Panc1 (cell line): ENCODE data around the gene PTTG1. TPM values are rescaled to one million over a fixed set of nuclear protein-coding genes. Genes with fewer than 3 reads are reported as not detected.

ENCODE experiments used
- ATAC-seq: fragments of 200-7000 bp; cut with Tn5 transposase; 2 replicates; pipeline ENCODE4 v1.9.1; 2020; ENCODE audit warnings: mild to moderate bottlenecking, moderate library complexity
- BruUV-seq: library from RNA; stranded (reverse); fragments of 400-500 nt; replicated peaks from 2 replicates; lab custom pipeline; 2021; lab: Mats Ljungman, UMichigan
- CTCF ChIA-PET: fragments of 300-600 bp; sonication (Branson Sonifier 250); formaldehyde crosslinking; loops from one replicate; lab custom pipeline; 2022; ENCODE audit warnings: antibody characterized with exemption; lab: Charles Lee
- POLR2A ChIA-PET: fragments of 300-600 bp; sonication (Branson Sonifier 250); formaldehyde crosslinking; loops from one replicate; lab custom pipeline; 2022; ENCODE audit warnings: antibody characterized with exemption; lab: Charles Lee
- DNase-seq: peaks from one replicate; pipeline ENCODE4 v3.0.0-alpha.2; 2010; ENCODE audit warnings: low read depth, low spot score
- H3K27ac ChIP-seq: 2 replicates; pipeline ENCODE4 v1.5.1; 2011; ENCODE audit warnings: mild to moderate bottlenecking, low read length, inconsistent platforms
- H3K27me3 ChIP-seq: fragments of 200-500 bp; sonication (Bioruptor generic); 2 replicates; pipeline ENCODE4 v1.6.0; 2014; ENCODE audit warnings: low read length, inconsistent platforms; ENCODE audit not compliant: control insufficient read depth, insufficient read depth
- H3K36me3 ChIP-seq: fragments of 200-500 bp; sonication (Bioruptor generic); 2 replicates; pipeline ENCODE4 v1.5.1; 2014; ENCODE audit warnings: inconsistent platforms, mild to moderate bottlenecking, low read length, moderate library complexity; ENCODE audit not compliant: control insufficient read depth, insufficient read depth
- H3K4me1 ChIP-seq: 2 replicates; pipeline ENCODE4 v1.5.1; 2011; ENCODE audit warnings: inconsistent platforms, mild to moderate bottlenecking, low read length, moderate library complexity; ENCODE audit not compliant: control insufficient read depth, insufficient read depth
- H3K4me3 ChIP-seq, 2 experiments: 2 replicates each; pipeline ENCODE4 v1.5.1; 2011 to 2012; ENCODE audit warnings: low read depth in 2 of 2, low read length in 2 of 2, mild to moderate bottlenecking in 2 of 2, inconsistent platforms in 1 of 2, moderate library complexity in 1 of 2
- H3K9me3 ChIP-seq: fragments of 200-500 bp; sonication (Bioruptor generic); 2 replicates; pipeline ENCODE4 v1.5.1; 2014; ENCODE audit warnings: low read depth, mild to moderate bottlenecking, inconsistent platforms, low read length, moderate library complexity; ENCODE audit not compliant: control insufficient read depth, insufficient read depth
- POLR2AphosphoS5 ChIP-seq: IDR thresholded peaks from 2 replicates; pipeline ENCODE4 v1.6.1; 2012; ENCODE audit warnings: mild to moderate bottlenecking, low read depth, low read length, moderate library complexity
- SIN3A ChIP-seq: IDR thresholded peaks from 2 replicates; pipeline ENCODE4 v1.6.1; 2012; ENCODE audit warnings: low read depth, mild to moderate bottlenecking, low read length, moderate library complexity, borderline replicate concordance; ENCODE audit not compliant: insufficient read depth
- TCF7L2 ChIP-seq: IDR thresholded peaks from 2 replicates; pipeline ENCODE4 v1.6.1; 2011; ENCODE audit warnings: mild to moderate bottlenecking, low read depth, low read length, inconsistent platforms
- in situ Hi-C: cut with HindIII; loops from 2 replicates; pipeline ENCODE4 v1.10.0; 2016; ENCODE audit warnings: low sequenced_read_pairs, low pct_unique_long_range_greater_than_20kb
- intact Hi-C: fragments of 100-400 bp; cut with micrococcal nuclease; formaldehyde crosslinking; loops from one replicate; pipeline ENCODE4 v1.10.0; 2022; ENCODE audit not compliant: unreplicated experiment
- total RNA-seq: library from RNA; stranded (reverse); gene quantifications from one replicate; pipeline ENCODE4 v1.2.1, GENCODE V29; 2021; ENCODE audit not compliant: unreplicated experiment
- TF ChIP-seq, protein P1 (sequence below), 2 experiments: IDR thresholded peaks; 2 replicates each; pipeline ENCODE4 v1.6.1; 2011 to 2012; ENCODE audit warnings: low read depth in 2 of 2, control low read depth in 1 of 2, low read length in 1 of 2, mild to moderate bottlenecking in 1 of 2, moderate library complexity in 1 of 2; ENCODE audit not compliant: insufficient read depth in 1 of 2
- TF ChIP-seq, protein P2 (sequence below): fragments of 450-650 bp; IDR thresholded peaks from 2 replicates; pipeline ENCODE4 v1.5.1; 2017; ENCODE audit warnings: mild to moderate bottlenecking

Gene PTTG1
- total RNA-seq, 1 experiment from 2014 or later, result 171 TPM

- BruUV-seq, result no TSS peak
- intact Hi-C loops, result no loop called here
- no peaks in the 10 kb centered on the region for H3K4me1 ChIP-seq
- H3K36me3 ChIP-seq, result no peaks in the 10 kb centered on the region
- ATAC-seq (no peak), DNase-seq (no peak)
- no peaks in the 10 kb centered on the region for H3K9me3 ChIP-seq
- TF ChIP-seq, protein P1, sequence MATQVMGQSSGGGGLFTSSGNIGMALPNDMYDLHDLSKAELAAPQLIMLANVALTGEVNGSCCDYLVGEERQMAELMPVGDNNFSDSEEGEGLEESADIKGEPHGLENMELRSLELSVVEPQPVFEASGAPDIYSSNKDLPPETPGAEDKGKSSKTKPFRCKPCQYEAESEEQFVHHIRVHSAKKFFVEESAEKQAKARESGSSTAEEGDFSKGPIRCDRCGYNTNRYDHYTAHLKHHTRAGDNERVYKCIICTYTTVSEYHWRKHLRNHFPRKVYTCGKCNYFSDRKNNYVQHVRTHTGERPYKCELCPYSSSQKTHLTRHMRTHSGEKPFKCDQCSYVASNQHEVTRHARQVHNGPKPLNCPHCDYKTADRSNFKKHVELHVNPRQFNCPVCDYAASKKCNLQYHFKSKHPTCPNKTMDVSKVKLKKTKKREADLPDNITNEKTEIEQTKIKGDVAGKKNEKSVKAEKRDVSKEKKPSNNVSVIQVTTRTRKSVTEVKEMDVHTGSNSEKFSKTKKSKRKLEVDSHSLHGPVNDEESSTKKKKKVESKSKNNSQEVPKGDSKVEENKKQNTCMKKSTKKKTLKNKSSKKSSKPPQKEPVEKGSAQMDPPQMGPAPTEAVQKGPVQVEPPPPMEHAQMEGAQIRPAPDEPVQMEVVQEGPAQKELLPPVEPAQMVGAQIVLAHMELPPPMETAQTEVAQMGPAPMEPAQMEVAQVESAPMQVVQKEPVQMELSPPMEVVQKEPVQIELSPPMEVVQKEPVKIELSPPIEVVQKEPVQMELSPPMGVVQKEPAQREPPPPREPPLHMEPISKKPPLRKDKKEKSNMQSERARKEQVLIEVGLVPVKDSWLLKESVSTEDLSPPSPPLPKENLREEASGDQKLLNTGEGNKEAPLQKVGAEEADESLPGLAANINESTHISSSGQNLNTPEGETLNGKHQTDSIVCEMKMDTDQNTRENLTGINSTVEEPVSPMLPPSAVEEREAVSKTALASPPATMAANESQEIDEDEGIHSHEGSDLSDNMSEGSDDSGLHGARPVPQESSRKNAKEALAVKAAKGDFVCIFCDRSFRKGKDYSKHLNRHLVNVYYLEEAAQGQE (IDR thresholded peaks at IDR 0.05; ENCODE audit: insufficient read depth in 1 of 2, low read depth in 2 of 2, low read length in 1 of 2), result no peak
- TF ChIP-seq, protein P2, sequence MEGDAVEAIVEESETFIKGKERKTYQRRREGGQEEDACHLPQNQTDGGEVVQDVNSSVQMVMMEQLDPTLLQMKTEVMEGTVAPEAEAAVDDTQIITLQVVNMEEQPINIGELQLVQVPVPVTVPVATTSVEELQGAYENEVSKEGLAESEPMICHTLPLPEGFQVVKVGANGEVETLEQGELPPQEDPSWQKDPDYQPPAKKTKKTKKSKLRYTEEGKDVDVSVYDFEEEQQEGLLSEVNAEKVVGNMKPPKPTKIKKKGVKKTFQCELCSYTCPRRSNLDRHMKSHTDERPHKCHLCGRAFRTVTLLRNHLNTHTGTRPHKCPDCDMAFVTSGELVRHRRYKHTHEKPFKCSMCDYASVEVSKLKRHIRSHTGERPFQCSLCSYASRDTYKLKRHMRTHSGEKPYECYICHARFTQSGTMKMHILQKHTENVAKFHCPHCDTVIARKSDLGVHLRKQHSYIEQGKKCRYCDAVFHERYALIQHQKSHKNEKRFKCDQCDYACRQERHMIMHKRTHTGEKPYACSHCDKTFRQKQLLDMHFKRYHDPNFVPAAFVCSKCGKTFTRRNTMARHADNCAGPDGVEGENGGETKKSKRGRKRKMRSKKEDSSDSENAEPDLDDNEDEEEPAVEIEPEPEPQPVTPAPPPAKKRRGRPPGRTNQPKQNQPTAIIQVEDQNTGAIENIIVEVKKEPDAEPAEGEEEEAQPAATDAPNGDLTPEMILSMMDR, result no peak
- no peak for TF ChIP-seq POLR2AphosphoS5
- no peak for TF ChIP-seq TCF7L2
- no peak for TF ChIP-seq SIN3A
- H3K27ac ChIP-seq, result no peak overlapping the region
- POLR2A ChIA-PET, result no interaction called here
- no peak overlapping the region for H3K4me3 ChIP-seq
- H3K27me3 ChIP-seq, result peaks cover 22% of the 10 kb centered on the region
- in situ Hi-C loops, result no loop called here
- CTCF ChIA-PET, result no interaction called here
Measured at GRCh38 chr5:160380041-160380440, 41.6 kb upstream of the PTTG1 start.

DNA sequence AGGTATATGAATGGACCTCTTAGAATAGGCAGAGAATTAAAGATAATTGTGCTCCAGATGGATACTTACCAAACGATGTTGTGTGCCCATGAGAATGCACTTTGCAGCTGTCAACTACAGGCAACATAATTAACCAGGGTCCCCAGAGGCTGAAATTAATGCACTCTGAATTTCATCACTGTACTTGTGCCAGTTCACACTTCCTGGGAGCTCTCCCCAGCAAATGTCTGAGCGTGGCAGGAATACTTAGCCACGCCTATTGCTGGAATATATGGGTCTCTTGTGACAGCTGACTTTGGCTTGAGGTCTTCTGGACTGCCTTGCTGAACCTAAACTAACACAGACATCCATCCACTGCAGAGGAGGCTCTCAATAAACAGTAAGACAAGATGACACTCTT lies 39.3 kb upstream of the PTTG1 start:
- ATAC-seq, result no peak
- POLR2A ChIA-PET, result no interaction called here
- DNase-seq, result no peak
- Histone ChIP-seq H3K27me3 (peaks cover 10% of the 10 kb centered on the region), H3K4me1 (no peaks in the 10 kb centered on the region), H3K4me3 (no peak overlapping the region), H3K36me3 (no peaks in the 10 kb centered on the region), H3K27ac (no peak overlapping the region), H3K9me3 (no peaks in the 10 kb centered on the region)
- in situ Hi-C loops (no loop called here), intact Hi-C loops (no loop called here)
- CTCF ChIA-PET, result no interaction called here
- TF ChIP-seq, protein P1 (IDR thresholded peaks at IDR 0.05; ENCODE audit: insufficient read depth in 1 of 2, low read depth in 2 of 2, low read length in 1 of 2), result no peak
- TF ChIP-seq TCF7L2 (no peak), POLR2AphosphoS5 (no peak), SIN3A (no peak)
- TF ChIP-seq, protein P2, result no peak
- BruUV-seq, result no TSS peak
